ENCODE data around the gene RBM39. TPM values are rescaled to one million over a fixed set of nuclear protein-coding genes. Genes with fewer than 3 reads are reported as not detected.

RBM39 gene
- 68.4 and 98.4 TPM in 2 replicates for polyA plus RNA-seq (2012; rRNA removed)
- 48.8 and 64.8 TPM in 2 replicates for polyA plus RNA-seq (2012; cell fraction: cytosol; rRNA removed)
- 244 and 457 TPM in 2 replicates for polyA plus RNA-seq (2012; cell fraction: nucleus; rRNA removed)

DNA sequence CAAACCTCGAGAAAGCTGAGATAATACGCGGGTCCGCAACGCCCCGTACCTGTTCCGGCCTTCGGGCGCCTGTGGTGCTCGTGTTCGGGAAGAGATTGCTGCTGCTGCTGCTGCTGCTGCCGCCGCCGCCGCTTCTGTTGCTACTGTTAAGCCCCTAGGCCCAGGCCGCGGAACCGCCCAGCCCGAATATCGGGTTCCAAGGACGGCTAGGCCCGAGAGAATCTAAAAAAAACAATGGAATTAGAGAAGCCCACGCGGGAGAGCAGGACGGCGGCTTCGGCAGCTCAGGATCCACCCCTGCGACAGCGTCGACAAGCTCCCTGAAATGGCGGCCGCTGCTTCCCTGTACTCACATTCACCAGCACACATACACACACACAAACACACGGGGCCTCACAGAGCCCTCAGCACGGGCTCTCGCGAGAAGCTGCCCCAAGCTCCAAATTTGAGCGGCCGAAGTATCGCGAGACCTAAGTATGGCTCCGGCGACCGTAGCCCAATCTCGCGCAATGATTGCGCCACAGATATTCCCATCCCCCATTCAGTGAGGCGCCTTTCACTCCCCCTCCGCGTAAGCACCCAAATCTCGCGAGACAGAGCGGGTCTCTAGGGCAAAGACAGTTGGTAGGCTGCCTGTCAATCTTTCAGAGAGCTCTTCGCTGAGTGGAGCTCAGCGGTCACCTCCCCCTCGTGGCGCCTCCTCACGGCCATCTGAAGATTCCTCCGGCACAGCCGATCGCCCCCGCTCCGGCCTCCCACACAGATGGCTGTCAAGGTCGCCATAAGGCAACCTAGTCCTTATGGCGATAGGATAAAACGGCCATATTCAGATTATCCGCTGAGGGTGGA, at the start of gene RBM39:
TSS of gene RBM39 (minus strand) at position 369 of the 849 bp plus-strand sequence. CDS start 1,386 bp downstream, outside the sequence.
- Histone ChIP-seq H3K36me3 (replicated peaks in 1 of 2; ENCODE audit: control insufficient read depth in 1 of 2, insufficient read depth in 2 of 2, low read length in 1 of 2) (peaks cover 31 to 37% of the 10 kb centered on the region in 2 experiments), H3K4me3 (ENCODE audit: low read depth in 2 of 2, low read length in 1 of 2) (peak within 1 kb of the TSS; percentile 79 to 82), H4K20me1 (ENCODE audit: insufficient read depth) (peaks cover 42% of the 10 kb centered on the region), H3K79me2 (ENCODE audit: insufficient read depth) (peaks cover 60% of the 10 kb centered on the region), H3K27me3 (ENCODE audit: insufficient read depth) (no peaks in the 10 kb centered on the region), H3K9me3 (no peaks in the 10 kb centered on the region), H3F3A (replicated peaks; ENCODE audit: insufficient read depth) (peaks cover 16% of the 10 kb centered on the region), H3K4me2 (peak within 1 kb of the TSS; percentile 85), H3K27ac (ENCODE audit: low read depth in 2 of 2, low read length in 1 of 2) (peak within 1 kb of the TSS; percentile 97 to 99), H3K9ac (peak within 1 kb of the TSS; percentile 100), H3K4me1 (ENCODE audit: control insufficient read depth in 1 of 2, insufficient read depth in 2 of 2, low read depth in 1 of 2, low read length in 1 of 2) (peaks cover 12% of the 10 kb centered on the region in 2 experiments; a peak in 3 of 4 replicates), H2AFZ (ENCODE audit: low read depth) (0 out of 2 replicates have a peak within 1 kb of the TSS, but pooled peaks have one; percentile 52), H3K9me2 (no peaks in the 10 kb centered on the region)
- DNase-seq, result peak; percentile 90
- CTCF ChIA-PET, result interaction anchor here (0.8 to 3.7 kb wide), 10 partner anchors 21 to 152 kb away, joined by 3 to 40 read pairs (median 4); partner anchors contain the start of genes NFS1, PHF20 and ROMO1
- WGBS (ENCODE audit: low lambda C conversion rate), result under 1% methylated on average over 45 of the region's 66 CpGs
- POLR2A ChIA-PET, result interaction anchor here (0.5 to 2.2 kb wide), 36 partner anchors 9 to 445 kb away, joined by 3 to 36 read pairs (median 4); partner anchors contain the start of genes ERGIC3, NFS1, PHF20 and ROMO1
- TF ChIP-seq YY1 (IDR thresholded peaks at IDR 0.05; ENCODE audit: low read depth), result peak; percentile 90
- TF ChIP-seq FOSL2 (IDR thresholded peaks at IDR 0.05; ENCODE audit: borderline replicate concordance, low read depth), result no peak
- TF ChIP-seq EZH2phosphoT487 (IDR thresholded peaks at IDR 0.05; ENCODE audit: borderline replicate concordance, low read depth), result no peak
- peak; percentile 37; the same call in 1 of the 2 replicates for TF ChIP-seq USF1 (IDR thresholded peaks at IDR 0.05; ENCODE audit: borderline replicate concordance, low read depth)
- 0 out of 2 replicates have a peak, but pooled peaks have one; percentile 21 for TF ChIP-seq MEF2A (IDR thresholded peaks at IDR 0.05; ENCODE audit: borderline replicate concordance, low read depth)
- no peak for TF ChIP-seq NFIC (IDR thresholded peaks at IDR 0.05; ENCODE audit: borderline replicate concordance)
- TF ChIP-seq, protein P1, sequence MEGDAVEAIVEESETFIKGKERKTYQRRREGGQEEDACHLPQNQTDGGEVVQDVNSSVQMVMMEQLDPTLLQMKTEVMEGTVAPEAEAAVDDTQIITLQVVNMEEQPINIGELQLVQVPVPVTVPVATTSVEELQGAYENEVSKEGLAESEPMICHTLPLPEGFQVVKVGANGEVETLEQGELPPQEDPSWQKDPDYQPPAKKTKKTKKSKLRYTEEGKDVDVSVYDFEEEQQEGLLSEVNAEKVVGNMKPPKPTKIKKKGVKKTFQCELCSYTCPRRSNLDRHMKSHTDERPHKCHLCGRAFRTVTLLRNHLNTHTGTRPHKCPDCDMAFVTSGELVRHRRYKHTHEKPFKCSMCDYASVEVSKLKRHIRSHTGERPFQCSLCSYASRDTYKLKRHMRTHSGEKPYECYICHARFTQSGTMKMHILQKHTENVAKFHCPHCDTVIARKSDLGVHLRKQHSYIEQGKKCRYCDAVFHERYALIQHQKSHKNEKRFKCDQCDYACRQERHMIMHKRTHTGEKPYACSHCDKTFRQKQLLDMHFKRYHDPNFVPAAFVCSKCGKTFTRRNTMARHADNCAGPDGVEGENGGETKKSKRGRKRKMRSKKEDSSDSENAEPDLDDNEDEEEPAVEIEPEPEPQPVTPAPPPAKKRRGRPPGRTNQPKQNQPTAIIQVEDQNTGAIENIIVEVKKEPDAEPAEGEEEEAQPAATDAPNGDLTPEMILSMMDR (IDR thresholded peaks at IDR 0.05), result peak; percentile 41
- peak; percentile 98 for TF ChIP-seq POLR2AphosphoS5 (IDR thresholded peaks at IDR 0.05; ENCODE audit: low read depth, low read length)
- TF ChIP-seq MXI1 (IDR thresholded peaks at IDR 0.05; ENCODE audit: low read depth, low read length), result peak; percentile 55; the same call in 1 of the 2 replicates
- TF ChIP-seq RXRA (IDR thresholded peaks at IDR 0.05; ENCODE audit: borderline replicate concordance, low read depth), result no peak
- TF ChIP-seq, protein P2, sequence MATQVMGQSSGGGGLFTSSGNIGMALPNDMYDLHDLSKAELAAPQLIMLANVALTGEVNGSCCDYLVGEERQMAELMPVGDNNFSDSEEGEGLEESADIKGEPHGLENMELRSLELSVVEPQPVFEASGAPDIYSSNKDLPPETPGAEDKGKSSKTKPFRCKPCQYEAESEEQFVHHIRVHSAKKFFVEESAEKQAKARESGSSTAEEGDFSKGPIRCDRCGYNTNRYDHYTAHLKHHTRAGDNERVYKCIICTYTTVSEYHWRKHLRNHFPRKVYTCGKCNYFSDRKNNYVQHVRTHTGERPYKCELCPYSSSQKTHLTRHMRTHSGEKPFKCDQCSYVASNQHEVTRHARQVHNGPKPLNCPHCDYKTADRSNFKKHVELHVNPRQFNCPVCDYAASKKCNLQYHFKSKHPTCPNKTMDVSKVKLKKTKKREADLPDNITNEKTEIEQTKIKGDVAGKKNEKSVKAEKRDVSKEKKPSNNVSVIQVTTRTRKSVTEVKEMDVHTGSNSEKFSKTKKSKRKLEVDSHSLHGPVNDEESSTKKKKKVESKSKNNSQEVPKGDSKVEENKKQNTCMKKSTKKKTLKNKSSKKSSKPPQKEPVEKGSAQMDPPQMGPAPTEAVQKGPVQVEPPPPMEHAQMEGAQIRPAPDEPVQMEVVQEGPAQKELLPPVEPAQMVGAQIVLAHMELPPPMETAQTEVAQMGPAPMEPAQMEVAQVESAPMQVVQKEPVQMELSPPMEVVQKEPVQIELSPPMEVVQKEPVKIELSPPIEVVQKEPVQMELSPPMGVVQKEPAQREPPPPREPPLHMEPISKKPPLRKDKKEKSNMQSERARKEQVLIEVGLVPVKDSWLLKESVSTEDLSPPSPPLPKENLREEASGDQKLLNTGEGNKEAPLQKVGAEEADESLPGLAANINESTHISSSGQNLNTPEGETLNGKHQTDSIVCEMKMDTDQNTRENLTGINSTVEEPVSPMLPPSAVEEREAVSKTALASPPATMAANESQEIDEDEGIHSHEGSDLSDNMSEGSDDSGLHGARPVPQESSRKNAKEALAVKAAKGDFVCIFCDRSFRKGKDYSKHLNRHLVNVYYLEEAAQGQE (IDR thresholded peaks at IDR 0.05; ENCODE audit: low read depth, low read length), result peak; percentile 74; the same call in 1 of the 2 replicates
- TF ChIP-seq GATA2 (CRISPR knock-in tag; IDR thresholded peaks at IDR 0.05), result peak; percentile 66
- TF ChIP-seq ELF1 (IDR thresholded peaks at IDR 0.05), result peak; percentile 31; the same call in 1 of the 2 replicates
- peak in 1 of 2 experiments; percentile 34; a peak in 1 of 4 replicates for TF ChIP-seq EP300 (IDR thresholded peaks at IDR 0.05; ENCODE audit: borderline replicate concordance in 1 of 2, low read depth in 1 of 2, low read length in 1 of 2)
- TF ChIP-seq SMC3 (IDR thresholded peaks at IDR 0.05; ENCODE audit: low read depth, low read length), result no peak
- 0 out of 2 replicates have a peak, but pooled peaks have one; percentile 53 for TF ChIP-seq RCOR1 (IDR thresholded peaks at IDR 0.05; ENCODE audit: low read length)
- no peak; the same call in 1 of the 2 replicates for TF ChIP-seq TCF12 (IDR thresholded peaks at IDR 0.05)
- TF ChIP-seq, protein P3, sequence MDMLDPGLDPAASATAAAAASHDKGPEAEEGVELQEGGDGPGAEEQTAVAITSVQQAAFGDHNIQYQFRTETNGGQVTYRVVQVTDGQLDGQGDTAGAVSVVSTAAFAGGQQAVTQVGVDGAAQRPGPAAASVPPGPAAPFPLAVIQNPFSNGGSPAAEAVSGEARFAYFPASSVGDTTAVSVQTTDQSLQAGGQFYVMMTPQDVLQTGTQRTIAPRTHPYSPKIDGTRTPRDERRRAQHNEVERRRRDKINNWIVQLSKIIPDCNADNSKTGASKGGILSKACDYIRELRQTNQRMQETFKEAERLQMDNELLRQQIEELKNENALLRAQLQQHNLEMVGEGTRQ (IDR thresholded peaks at IDR 0.05; ENCODE audit: borderline replicate concordance, low read depth, low read length), result no peak
- TF ChIP-seq, protein P4, sequence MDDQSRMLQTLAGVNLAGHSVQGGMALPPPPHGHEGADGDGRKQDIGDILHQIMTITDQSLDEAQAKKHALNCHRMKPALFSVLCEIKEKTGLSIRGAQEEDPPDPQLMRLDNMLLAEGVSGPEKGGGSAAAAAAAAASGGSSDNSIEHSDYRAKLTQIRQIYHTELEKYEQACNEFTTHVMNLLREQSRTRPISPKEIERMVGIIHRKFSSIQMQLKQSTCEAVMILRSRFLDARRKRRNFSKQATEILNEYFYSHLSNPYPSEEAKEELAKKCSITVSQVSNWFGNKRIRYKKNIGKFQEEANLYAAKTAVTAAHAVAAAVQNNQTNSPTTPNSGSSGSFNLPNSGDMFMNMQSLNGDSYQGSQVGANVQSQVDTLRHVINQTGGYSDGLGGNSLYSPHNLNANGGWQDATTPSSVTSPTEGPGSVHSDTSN (IDR thresholded peaks at IDR 0.05), result peak; percentile 100
- TF ChIP-seq JUND (IDR thresholded peaks at IDR 0.05), result no peak
- TF ChIP-seq RFX5 (IDR thresholded peaks at IDR 0.05; ENCODE audit: low read length), result no peak
- no peak; the same call in 1 of the 2 replicates for TF ChIP-seq TEAD4 (IDR thresholded peaks at IDR 0.05; ENCODE audit: borderline replicate concordance, insufficient read depth)
- peak; percentile 100 for TF ChIP-seq SIN3A (IDR thresholded peaks at IDR 0.05; ENCODE audit: borderline replicate concordance, low read depth, low read length)

All from SK-N-SH (cell line).